Stimulated activated CD8-positive, alpha-beta memory T cell treated with anti-CD3 and anti-CD28 coated beads, Interleukin-7, amount 100 ng/mL, for 4 hours (primary cell): Measurements from ENCODE around the gene CROCC2.

Experiments used
- DNase-seq, 2 donors: peaks; one replicate each; pipeline ENCODE4 v3.0.0-alpha.2; 2020; ENCODE audit warnings: low read depth in 2 of 2

CROCC2 gene

DNA sequence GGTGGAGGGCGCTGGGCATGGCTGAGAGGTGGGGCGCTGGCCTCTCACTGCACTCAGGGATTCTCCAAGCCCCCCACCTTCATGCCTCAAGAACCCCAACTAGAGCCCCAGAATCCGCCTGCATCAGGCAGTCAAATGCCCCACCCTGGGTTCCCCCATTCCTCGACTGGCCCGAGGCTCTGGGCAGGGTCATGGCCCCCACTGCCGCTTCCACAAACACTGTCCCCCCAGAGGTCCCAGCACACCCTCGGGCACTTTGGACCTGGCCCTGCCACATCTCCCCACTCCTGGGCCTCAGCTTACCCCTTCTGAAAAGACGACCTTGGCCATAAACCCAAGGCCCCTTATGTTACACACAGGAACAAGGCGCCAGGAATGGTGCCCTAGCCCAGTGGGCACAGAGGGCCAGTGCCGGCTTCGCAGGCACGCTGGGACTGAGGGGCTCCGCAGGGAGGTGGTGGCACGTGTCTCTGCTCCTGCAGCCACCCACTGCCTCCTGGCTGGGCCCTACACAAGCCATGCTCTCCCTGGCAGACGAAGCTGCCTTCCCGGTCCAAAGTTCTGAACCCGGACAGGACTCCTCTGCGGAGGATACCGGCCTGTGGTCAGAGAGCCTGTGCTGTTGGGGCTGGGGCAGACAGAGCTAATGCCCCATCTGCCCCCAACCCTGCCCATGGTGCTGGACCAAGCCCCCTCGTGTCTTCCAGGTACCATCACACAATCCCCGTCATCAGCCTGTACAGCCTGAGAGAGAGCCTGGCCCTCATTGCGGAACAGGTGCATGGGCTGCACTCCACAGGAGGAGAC lies 30.7 kb upstream of the CROCC2 start:
- no peak for DNase-seq

DNA sequence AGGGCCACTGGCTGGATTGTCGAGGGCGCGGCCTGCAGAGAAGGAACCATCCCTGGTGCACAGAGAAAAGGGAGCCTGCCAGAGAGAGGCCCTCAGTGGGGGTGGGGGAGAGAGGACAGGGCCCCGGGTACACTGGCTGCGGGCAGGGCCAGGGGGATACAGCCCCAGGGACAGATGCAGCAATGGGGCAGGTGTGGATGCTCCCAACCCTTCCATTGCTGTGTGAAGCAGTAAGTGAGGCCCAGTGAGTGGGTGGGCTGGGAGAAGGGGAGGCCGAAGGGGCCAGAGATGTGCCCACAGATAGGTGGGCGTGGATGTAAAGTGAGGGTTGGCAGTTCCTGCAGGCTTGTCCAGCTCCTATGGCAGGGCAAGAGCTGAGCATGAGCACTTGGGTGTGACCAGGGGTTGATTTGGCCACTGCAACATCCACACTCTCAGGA lies 30.1 kb upstream of the CROCC2 start:
- no peak for DNase-seq

DNA sequence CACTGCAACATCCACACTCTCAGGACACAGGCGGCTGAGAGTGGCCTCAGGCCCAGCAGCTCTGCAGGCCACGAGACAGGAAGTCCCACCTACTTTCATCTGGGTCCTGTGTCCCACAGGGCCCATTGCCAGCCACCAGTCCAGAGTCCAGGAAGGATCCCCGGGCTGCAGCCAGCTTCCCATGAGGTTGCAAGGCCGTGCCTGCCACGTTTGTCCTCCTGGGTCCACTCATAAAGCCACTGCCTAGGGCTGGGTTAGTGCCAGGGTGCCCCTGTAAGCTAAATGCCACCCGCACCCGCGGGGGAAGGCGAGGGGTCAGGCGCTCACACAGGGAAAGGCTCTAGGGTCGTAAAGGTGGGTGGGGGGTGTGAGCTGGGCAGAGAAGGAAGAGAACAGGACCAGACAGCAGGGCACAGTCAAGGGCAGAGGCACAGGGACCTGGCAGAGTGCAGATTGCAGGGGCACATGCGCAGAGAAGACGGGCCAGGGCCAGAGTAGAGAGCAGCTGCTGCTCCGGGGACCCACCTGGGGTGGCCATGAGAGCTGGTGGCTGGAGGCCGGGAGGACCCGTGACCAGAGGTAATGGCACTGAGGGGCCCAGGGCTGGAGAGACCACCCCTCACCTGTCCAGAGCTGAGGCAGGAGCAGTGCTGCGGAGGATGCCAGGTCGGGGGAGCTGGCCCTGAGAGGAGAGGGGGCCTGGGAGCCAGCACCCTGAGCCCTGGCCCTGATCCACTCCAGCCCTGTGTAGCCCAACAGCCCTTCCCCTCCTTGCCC lies 29.5 kb upstream of the CROCC2 start:
- DNase-seq, result no peak

DNA sequence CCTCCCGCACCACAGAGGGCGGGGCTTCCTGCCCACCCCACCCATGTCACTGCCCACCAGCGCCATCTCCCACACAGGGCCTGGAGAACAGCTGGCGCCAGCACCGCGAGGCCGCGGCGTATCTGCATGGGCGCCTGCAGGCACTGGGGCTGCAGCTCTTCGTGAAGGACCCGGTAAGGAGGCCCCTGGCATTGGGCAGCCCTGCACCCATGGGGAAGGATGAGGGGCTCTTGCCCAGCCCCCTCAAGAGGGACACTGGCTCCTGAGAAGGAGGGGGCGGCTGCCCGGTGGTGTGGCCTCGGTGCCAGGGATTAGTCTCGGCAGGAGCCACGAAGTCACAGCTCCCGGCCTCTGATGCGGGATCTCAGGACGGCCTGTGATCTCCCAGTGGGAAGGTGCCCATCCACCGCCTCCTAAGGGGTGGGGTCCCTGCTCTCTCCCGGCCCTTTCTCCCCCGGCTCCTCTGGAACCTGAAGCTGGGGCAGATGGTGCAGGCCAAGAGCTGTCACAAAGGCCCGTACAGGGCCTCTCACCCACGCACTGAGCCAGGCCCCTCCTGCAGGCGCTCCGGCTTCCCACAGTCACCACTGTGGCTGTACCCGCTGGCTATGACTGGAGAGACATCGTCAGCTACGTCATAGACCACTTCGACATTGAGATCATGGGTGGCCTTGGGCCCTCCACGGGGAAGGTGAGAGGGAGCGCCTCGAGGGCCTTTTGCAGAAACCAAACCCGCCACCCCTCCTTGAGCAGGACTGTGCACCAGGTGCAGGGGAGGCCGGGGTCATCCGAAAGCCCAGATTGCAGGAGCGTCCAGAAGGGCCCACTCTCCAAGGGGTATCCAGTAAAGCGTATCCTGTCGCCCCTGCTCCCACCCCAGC lies 28.4 kb upstream of the CROCC2 start:
- no peak for DNase-seq

DNA sequence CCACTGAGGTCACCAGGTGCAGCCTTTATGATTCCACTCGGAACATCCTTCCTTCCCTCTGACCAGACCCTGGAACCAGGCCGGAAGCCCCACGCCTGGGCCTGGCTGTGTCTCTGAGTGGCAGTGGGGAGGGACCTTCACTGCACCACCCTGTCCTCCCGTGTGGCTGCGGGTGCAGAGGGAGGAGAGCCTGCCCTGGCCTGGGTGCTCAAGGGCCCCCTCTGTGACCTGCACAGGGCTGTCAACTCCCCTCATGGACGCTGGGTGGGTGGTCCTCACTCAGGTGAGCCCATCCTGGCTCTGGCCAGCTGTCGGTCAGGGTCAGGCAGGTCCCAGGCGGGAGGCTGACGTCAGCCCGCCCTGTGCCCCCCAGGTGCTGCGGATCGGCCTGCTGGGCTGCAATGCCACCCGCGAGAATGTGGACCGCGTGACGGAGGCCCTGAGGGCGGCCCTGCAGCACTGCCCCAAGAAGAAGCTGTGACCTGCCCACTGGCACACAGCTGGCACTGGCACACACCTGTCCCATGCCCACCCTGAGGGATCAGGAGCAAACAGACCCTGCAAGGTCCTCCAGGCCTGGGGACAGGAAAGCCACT lies 27.7 kb upstream of the CROCC2 start:
- DNase-seq, result no peak

DNA sequence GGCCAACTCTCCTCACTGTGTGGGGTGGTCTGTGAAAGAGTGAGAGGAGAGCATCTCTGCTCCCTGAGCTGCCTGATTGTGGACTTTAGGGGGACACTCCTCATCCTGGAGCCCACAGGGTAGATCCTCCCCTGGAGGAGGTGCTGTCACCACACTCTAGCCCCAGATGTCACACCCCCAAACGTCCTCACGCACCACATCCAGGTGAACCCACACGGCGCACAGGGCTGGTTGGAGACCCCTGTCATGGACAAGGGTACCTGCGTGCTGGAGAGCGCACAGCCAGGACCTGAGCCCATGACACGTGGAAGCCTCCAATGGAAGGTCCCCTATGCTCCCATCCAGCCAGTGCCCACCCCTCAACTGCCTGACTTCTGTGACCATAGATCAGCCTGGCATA lies 27.0 kb upstream of the CROCC2 start:
- no peak for DNase-seq

DNA sequence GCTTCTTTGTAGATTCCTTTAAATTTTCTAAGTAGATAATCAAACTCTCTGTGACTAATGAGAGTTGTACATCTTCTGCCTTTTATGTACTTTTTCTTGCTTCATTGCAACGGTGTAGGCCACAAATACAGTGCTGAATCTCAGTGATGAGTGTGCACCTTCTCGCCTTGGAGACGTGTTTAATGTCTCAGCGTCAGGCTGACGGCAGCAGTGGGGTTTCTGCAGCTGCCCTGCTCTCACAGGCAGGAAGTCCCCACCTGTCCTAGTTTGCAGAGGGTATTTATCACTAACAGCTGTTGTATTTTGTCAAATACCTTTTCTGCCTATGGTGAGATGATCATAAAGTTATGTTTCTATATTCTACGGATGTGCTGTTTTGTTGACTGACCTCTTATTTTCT lies 24.2 kb upstream of the CROCC2 start:
- no peak for DNase-seq

DNA sequence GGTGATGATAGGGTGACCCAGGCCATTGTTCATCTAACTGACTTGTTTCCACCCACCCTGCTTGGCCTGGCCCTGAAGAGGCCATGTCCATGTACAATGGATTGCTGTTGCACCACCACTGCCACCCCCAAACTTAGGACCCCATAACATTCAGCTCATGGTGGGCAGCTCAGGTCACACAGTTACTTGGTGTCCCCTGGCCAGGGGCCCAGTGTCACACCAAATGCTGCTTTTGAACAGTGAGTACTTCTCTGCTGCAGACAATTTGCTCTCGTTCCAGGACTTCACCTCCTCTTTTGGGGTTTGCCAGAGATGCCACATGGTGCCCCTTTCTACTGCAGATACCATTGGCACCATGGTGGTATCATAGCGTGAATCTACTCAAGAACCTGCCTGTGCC lies 21.9 kb upstream of the CROCC2 start:
- no peak for DNase-seq

DNA sequence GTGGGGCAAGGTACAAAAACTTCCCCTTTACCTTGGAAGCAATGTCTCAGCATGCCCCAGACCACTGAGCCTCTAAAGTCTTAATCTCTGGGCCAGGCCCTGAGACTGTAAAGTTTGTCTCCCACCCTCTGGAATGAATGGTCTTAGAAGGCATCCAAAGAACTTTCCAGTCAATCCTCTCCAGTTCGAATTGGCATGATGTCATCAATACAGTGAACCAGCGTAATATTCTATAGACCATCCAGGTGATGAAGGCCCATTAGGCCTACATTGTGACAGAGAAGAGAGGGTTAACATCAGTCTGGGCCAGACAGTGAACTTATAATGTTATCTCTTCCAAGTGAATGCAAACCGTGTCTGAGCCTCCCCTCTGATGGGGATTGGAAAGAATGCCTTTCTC lies 21.4 kb upstream of the CROCC2 start:
- no peak for DNase-seq

DNA sequence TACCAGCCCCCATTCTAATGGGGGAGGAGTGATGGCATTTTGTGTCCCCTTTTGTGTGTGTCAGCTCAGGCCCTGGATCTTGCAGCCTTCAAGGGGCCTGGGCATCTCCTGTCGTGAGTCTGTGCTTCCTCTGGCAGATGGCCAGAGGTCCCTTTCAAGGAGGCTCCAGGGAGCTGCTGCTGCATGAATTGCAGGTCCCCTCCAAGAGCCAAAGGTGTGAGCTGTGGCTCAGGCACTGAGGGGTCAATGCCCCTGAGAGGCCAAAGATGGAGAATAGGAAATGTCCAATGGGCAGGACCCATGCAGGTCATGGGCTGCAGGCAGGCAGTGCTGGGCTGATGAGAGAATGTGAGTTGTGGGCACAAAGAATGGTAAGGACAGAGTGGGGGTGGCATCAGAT lies 20.6 kb upstream of the CROCC2 start:
- no peak for DNase-seq

DNA sequence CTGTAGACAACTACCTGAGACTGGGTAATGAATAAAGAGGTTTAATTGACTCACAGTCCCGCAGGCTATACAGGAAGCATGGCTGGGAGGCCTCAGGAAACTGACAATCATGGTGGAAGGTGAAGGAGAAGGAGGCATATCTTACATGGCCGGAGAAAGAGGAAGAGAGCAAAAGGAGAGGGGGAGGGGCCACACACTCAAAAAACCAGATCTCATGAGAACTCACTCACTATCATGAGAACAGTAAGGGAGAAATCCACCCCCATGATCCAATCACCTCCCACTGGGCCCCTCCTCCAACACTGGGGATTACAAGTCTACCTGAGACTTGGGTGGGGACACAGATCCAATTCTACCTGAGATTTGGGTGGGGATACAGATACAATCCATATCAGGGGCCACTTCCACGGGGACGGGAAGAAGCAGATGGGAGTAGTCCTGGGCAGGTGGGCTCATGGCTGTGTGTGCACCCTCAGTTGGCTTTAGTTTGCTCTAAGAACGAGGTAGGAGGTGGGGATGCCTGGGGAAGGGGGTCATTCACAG lies 20.0 kb upstream of the CROCC2 start:
- no peak for DNase-seq

DNA sequence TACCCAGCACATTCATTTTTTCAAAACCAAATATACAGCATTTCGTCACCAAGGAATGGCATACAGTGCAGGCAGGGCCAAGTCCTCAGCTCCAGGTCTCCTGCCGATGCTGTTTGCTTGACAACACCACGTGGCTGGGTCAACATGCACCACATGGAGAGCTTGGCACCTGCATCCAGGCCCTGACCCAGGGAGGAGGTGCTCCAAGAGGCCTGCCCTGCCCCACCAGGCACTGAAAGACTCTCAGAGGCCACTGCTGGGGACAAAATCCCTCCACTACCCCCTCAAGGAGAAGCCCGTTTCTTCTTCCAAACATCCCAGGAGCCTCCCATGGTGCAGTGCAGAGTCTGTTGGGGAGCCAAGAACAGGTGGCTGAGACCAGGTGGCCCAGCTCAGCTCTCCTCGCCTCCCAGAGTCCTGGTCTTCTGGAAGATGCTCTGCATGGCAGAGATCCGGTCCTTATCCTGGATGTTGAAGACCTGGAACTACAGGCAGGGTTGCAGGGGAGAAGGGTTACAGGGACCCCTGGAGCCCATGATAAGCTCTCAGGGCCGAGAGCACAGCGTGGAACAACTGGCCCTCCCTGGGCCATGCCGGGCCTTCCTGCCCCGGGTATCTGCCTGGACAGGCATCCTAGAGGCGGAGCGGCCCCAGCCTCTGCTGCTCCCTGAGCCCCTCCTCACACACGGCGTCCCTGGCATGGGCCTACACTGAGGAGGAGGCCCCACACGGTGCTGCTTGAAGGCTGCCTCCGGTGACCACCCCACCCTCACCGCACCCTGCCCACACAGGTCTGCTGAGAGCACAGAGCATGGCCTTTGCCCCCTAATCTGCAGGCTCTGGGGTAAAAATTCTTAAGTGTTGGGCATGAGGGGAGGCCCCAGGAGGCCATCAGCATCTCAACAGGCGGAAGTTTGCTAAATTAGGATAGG lies 19.2 kb upstream of the CROCC2 start:
- DNase-seq, result no peak

DNA sequence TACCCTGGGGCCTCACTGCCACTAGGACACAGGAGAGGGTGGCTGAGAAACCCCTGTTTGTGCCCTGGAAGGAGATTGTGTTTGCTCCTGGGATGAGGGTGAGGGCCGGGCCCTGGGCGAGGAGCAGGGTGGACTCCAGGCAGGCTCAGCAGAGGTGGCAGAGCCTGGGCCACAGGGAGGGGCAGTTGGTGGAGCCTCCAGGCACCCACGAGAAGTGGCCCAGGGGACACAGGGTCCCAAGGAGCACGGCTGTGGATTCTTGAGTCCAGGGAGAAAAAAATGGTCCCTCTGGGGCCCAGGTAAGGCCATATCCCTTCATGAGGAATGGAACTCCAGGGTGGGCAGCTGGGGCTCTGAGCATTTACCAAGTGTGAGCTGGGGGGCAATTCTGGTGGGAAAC lies 18.5 kb upstream of the CROCC2 start:
- DNase-seq, result no peak

DNA sequence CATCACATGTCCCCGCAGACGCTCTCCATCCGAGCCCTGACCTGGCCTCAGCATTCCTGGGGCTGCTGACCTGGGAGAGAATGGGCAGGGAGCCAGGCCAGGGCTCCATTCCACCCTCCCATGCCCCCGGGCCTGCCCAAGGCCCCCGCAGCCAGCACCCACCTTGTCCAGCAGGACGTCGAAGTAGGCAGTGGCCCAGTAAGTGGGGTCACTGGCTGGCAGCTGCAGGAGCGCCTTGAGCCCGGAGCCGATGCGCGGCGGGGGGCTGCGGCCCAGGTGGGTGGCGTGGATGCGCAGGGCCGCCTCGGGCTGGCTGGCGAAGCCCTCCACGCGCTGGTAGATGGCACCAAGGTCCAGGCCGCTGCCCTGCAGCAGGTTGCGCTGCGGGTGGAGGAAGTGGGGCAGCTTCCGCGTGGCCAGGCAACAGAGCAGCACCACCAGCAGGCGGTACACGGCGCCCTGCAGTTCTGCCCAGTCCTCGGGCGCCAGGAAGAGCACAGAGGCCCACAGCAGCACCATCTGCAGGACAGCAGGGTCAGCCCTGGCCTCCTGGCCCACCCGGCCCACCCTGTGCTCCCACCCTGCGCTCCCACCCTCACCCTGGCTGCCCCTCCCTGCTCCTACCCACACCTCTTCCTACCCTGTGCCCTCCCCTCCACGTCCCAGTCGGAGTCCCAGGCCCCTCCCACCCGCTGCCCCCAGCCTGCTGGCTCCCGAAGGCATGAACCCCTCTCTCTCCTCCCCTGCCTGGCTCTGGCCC lies 17.8 kb upstream of the CROCC2 start:
- DNase-seq, result no peak

DNA sequence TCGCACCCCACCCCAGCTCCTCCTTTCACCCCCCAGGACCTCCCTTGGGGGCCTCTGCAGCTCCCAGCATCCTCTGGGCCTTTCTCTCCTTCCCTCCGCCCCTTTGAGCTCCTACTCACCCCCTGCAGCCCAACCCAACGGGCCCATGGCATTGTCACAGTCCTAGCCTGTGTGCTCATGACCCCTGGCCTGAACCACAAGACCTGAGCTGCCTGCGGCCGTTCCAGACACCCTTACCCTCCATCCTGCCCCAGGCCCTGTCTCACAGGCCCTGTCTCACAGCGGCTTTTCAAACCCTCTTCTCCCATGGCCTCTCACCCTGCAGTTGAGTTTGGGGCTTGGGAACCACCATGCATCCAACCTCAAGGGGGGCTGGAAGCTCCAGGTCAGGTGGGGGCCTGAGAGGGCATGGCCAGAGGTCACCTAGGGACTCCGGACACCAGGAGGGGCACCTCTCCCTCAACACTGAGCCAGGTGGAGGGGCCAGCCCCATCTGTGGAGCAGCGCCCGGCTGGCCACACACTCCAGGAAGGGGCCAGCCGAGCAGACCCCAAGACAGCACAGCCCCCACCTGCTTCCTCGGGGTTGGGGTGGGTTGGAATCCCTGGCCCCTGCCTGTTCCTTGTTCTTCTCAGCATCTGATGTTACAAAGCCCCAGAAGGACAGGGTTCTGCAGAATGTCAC lies 17.1 kb upstream of the CROCC2 start:
- DNase-seq, result no peak

DNA sequence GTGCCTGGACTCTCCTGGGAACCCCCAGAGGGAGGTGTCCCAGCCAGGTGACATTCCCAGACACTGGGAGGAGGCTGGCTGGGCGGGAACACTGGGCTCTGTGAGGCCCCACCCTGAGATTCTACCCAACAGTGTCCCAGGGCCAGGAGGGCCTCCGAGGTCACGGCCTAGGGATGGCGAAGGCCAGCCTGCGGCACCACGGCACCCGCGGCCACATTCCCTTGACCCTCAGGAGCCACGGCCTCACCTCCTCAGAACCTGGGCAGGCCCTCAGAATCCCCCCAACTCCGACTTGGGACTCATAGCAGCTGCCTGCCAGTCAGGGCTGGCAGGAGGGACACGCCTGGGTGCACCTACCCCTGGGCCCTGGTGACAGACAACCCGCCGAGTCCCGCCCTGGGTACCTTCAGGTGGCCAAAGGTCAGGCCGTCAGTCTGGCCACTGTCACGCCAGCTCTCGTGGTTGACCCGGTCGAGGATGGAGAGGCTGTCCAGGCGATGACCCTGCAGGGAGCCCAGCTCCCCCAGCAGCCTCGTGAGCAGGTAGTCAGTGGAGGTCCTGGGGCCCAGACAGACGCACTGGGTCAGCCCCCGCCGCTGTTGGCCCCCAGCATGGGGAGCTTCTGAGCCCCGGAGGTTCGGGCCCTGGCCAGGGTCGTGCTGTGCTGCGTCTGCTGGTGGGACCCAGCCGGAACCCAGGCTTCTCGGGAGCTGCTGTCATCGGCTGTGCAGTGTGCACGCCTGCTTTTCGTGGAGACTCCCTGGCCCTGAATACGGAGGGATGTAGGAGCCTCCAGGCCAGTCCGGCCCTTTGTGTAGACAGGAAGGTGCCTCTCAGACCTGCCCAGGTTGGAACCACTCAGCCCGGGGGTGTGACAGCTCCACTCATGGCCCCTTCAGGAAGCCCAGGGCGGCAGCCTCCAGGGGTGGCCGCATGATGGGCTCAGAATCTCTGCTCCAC lies 16.3 kb upstream of the CROCC2 start:
- DNase-seq, result no peak

DNA sequence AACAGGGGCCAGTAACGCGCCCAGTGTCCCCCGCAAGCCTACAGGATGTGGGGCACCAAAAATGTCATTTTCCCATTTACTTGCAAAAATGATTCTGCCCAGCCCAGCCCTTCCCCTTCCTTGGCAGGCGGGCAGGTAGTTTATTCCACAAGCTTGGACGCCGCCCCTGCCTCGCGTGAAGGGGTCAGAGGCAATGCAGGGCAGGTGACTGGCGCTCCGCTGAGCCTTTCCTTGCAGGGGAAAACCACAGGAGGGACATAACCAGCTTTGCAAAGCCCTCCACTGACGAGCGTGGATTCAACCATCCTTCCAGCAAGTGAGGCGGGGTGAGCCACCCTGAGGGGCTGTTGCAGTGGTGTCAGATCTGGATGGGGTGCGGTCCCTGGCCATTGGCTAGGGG lies 15.4 kb upstream of the CROCC2 start:
- no peak for DNase-seq
